ENCODE data around the gene CYTH2. TPM values are rescaled to one million over a fixed set of nuclear protein-coding genes. Genes with fewer than 3 reads are reported as not detected.
"Not testable (repeated sequence)": the region's sequence is repeated elsewhere in the genome, so short reads cannot be mapped to it uniquely, and the experiment has no call there.

CYTH2 gene
- total RNA-seq, 1 donor from 2014 or later, result 71.0 TPM

GRCh38 chr19:48478339-48479256, 9.4 kb downstream of the CYTH2 start:
- DNase-seq, result no peak

GRCh38 chr19:48479686-48480085, 10.5 kb downstream of the CYTH2 start:
- DNase-seq, result no peak

- DNase-seq, result peak; percentile 69
Observed at GRCh38 chr19:48480183-48480557, 11.0 kb downstream of the CYTH2 start.

GRCh38 chr19:48480558-48481500, 11.7 kb downstream of the CYTH2 start:
- peak; percentile 69 for DNase-seq

- DNase-seq, result no peak
Observed at GRCh38 chr19:48481846-48482639, 12.9 kb downstream of the CYTH2 start.

GRCh38 chr19:48483301-48483700, 14.1 kb downstream of the CYTH2 start:
- DNase-seq, result no peak

- DNase-seq, result no peak
Observed at GRCh38 chr19:48484247-48484893, 15.2 kb downstream of the CYTH2 start.

GRCh38 chr19:48484931-48485612, 15.9 kb downstream of the CYTH2 start:
- no peak for DNase-seq

- not testable (repeated sequence) for DNase-seq
Observed at GRCh38 chr19:48486706-48487105, 17.5 kb downstream of the CYTH2 start.

- no peak for DNase-seq
Observed at GRCh38 chr19:48487544-48487943, 18.4 kb downstream of the CYTH2 start.

GRCh38 chr19:48487948-48488347, 18.8 kb downstream of the CYTH2 start:
- peak; percentile 73 for DNase-seq

GRCh38 chr19:48488478-48488877, 19.3 kb downstream of the CYTH2 start:
- not testable (repeated sequence) for DNase-seq

- peak; percentile 20 for DNase-seq
Observed at GRCh38 chr19:48489608-48490216, 20.5 kb downstream of the CYTH2 start.

GRCh38 chr19:48490981-48491792, 22.0 kb downstream of the CYTH2 start:
- DNase-seq, result no peak

GRCh38 chr19:48491793-48492123, 22.6 kb downstream of the CYTH2 start:
- no peak for DNase-seq

GRCh38 chr19:48492925-48493717, 24.0 kb downstream of the CYTH2 start:
- peak; percentile 85 for DNase-seq

GRCh38 chr19:48493718-48494401, 24.7 kb downstream of the CYTH2 start:
- no peak for DNase-seq

- no peak for DNase-seq
Observed at GRCh38 chr19:48495396-48495795, 26.2 kb downstream of the CYTH2 start.

Measured in occipital lobe (tissue), 2 donors.